H1 (cell line): ENCODE measurements around the gene OGFOD1. TPM values are rescaled to one million over a fixed set of nuclear protein-coding genes. Genes with fewer than 3 reads are reported as not detected.

Experiments
- CTCF ChIA-PET: fragments of 300-600 bp; sonication (Branson Sonifier 250); formaldehyde crosslinking; loops from one replicate; lab custom pipeline; 2021; ENCODE audit not compliant: partially characterized antibody; lab: Charles Lee
- POLR2A ChIA-PET: fragments of 300-600 bp; sonication (Branson Sonifier 250); formaldehyde crosslinking; loops from one replicate; lab custom pipeline; 2021; ENCODE audit warnings: inconsistent platforms; ENCODE audit not compliant: partially characterized antibody; lab: Charles Lee
- DNase-seq, 2 experiments: peaks; one replicate each; pipeline versions ENCODE4 v3.0.0 to v3.0.0-alpha.2; 2010 to 2022; ENCODE audit warnings: low spot score in 2 of 2, low read depth in 1 of 2, mixed read lengths in 1 of 2
- FAIRE-seq: peaks from 2 replicates; lab custom pipeline; 2011; peaks lifted over from hg19 to GRCh38; lab: Jason Lieb, UNC
- H2AFZ ChIP-seq: 2 replicates; pipeline ENCODE4 v1.8.1; 2012; ENCODE audit warnings: low read length, inconsistent platforms
- H2AK5ac ChIP-seq: 2 replicates; pipeline ENCODE4 v1.6.1; 2013; ENCODE audit warnings: low read depth, low read length
- H2BK120ac ChIP-seq: replicated peaks from 2 replicates; pipeline ENCODE3; 2013; ENCODE audit warnings: low read depth, low read length, inconsistent platforms
- H2BK12ac ChIP-seq: 2 replicates; pipeline ENCODE4 v1.6.1; 2013; ENCODE audit warnings: low read depth, low read length
- H2BK15ac ChIP-seq: 2 replicates; pipeline ENCODE4 v1.6.1; 2013; ENCODE audit warnings: low read length
- H2BK20ac ChIP-seq: 2 replicates; pipeline ENCODE4 v1.6.1; 2013; ENCODE audit warnings: low read length
- H2BK5ac ChIP-seq: 2 replicates; pipeline ENCODE4 v1.6.1; 2013; ENCODE audit warnings: low read depth, low read length
- H3K14ac ChIP-seq: 2 replicates; pipeline ENCODE4 v1.6.1; 2013; ENCODE audit warnings: inconsistent platforms; ENCODE audit not compliant: insufficient read length
- H3K18ac ChIP-seq: 2 replicates; pipeline ENCODE4 v1.6.1; 2013; ENCODE audit warnings: low read length; ENCODE audit errors: extremely low read depth
- H3K23ac ChIP-seq: 2 replicates; pipeline ENCODE4 v1.6.1; 2013; ENCODE audit warnings: inconsistent platforms; ENCODE audit not compliant: insufficient read length
- H3K23me2 ChIP-seq: 2 replicates; pipeline ENCODE4 v1.6.1; 2013; ENCODE audit warnings: low read depth, low read length
- H3K27ac ChIP-seq: 2 replicates; pipeline ENCODE4 v1.6.1; 2011; ENCODE audit warnings: low read depth, low read length, inconsistent platforms
- H3K27me3 ChIP-seq, 4 experiments: replicated peaks in 1 of 4; 1 replicate in 1 of 4; 2 replicates in 3 of 4; pipeline versions ENCODE4 v1.6.1 to v1.8.1; 2011 to 2013; ENCODE audit warnings: low read length in 3 of 4, mild to moderate bottlenecking in 3 of 4, inconsistent platforms in 2 of 4, mixed read lengths in 2 of 4, moderate library complexity in 1 of 4; ENCODE audit not compliant: control insufficient read depth in 3 of 4, insufficient read depth in 3 of 4; ENCODE audit errors: extremely low read depth in 1 of 4
- H3K36me3 ChIP-seq, 4 experiments: 2 replicates each; pipeline versions ENCODE4 v1.6.1 to v1.8.1; 2011 to 2013; ENCODE audit warnings: mild to moderate bottlenecking in 4 of 4, low read length in 3 of 4, moderate library complexity in 2 of 4, control low read depth in 1 of 4, inconsistent platforms in 1 of 4; ENCODE audit not compliant: insufficient read depth in 4 of 4, control insufficient read depth in 2 of 4
- H3K4ac ChIP-seq: replicated peaks from 2 replicates; pipeline ENCODE3; 2013; ENCODE audit warnings: low read length, low read depth, mixed read lengths, inconsistent platforms; ENCODE audit not compliant: insufficient read length
- H3K4me1 ChIP-seq, 4 experiments: replicated peaks in 1 of 4; 1 replicate in 1 of 4; 2 replicates in 3 of 4; pipeline versions ENCODE4 v1.6.1 to v1.8.1; 2011 to 2013; ENCODE audit warnings: low read length in 3 of 4, inconsistent platforms in 2 of 4, mixed read lengths in 1 of 4; ENCODE audit not compliant: insufficient read depth in 4 of 4, control insufficient read depth in 3 of 4
- H3K4me2 ChIP-seq, 2 experiments: 2 replicates each; pipeline versions ENCODE4 v1.6.1 to v1.8.1; 2011 to 2013; ENCODE audit warnings: low read depth in 2 of 2, low read length in 2 of 2, control low read depth in 1 of 2, inconsistent platforms in 1 of 2, mild to moderate bottlenecking in 1 of 2; ENCODE audit not compliant: insufficient read depth in 1 of 2
- H3K4me3 ChIP-seq, 4 experiments: fragments of 200-600, 300-600 bp in 1 of 4; sonication (generic), shearing (Covaris generic), sonication (Bioruptor Twin) in 1 of 4; 2 replicates each; pipeline versions ENCODE4 v1.5.1 to v1.8.1; 2011 to 2016; ENCODE audit warnings: low read length in 4 of 4, low read depth in 3 of 4, control low read depth in 2 of 4, inconsistent platforms in 2 of 4, mild to moderate bottlenecking in 2 of 4, mixed read lengths in 1 of 4, moderate library complexity in 1 of 4; ENCODE audit not compliant: insufficient read depth in 2 of 4; ENCODE audit errors: extremely low read depth in 1 of 4
- H3K56ac ChIP-seq: replicated peaks from 2 replicates; pipeline ENCODE3; 2013; ENCODE audit warnings: low read depth, mild to moderate bottlenecking, mixed read lengths, low read length, inconsistent platforms; ENCODE audit not compliant: insufficient read length
- H3K79me1 ChIP-seq: 2 replicates; pipeline ENCODE4 v1.6.1; 2013; ENCODE audit warnings: low read depth, low read length, control low read depth
- H3K79me2 ChIP-seq, 2 experiments: 2 replicates each; pipeline versions ENCODE4 v1.6.1 to v1.8.1; 2012 to 2013; ENCODE audit warnings: low read length in 2 of 2, mild to moderate bottlenecking in 2 of 2, inconsistent platforms in 1 of 2; ENCODE audit not compliant: insufficient read depth in 2 of 2, control insufficient read depth in 1 of 2
- H3K9ac ChIP-seq, 4 experiments: replicated peaks in 1 of 4; 1 replicate in 1 of 4; 2 replicates in 3 of 4; pipeline versions ENCODE4 v1.6.1 to v1.8.1; 2011 to 2013; ENCODE audit warnings: low read depth in 3 of 4, low read length in 3 of 4, control low read depth in 2 of 4, mild to moderate bottlenecking in 2 of 4, moderate library complexity in 2 of 4, inconsistent platforms in 1 of 4; ENCODE audit errors: extremely low read depth in 1 of 4
- H3K9me3 ChIP-seq, 2 experiments: 2 replicates each; pipeline versions ENCODE4 v1.6.1 to v1.8.1; 2012 to 2013; ENCODE audit warnings: mild to moderate bottlenecking in 2 of 2, moderate library complexity in 2 of 2, control low read depth in 1 of 2, inconsistent platforms in 1 of 2, low read depth in 1 of 2, low read length in 1 of 2, mixed read lengths in 1 of 2; ENCODE audit not compliant: insufficient read depth in 2 of 2
- H4K20me1 ChIP-seq, 2 experiments: replicated peaks in 1 of 2; 2 replicates each; pipeline versions ENCODE3 to v1.8.1; 2011 to 2013; ENCODE audit warnings: inconsistent platforms in 2 of 2, low read length in 2 of 2, mild to moderate bottlenecking in 1 of 2; ENCODE audit not compliant: insufficient read depth in 2 of 2, control insufficient read depth in 1 of 2
- H4K5ac ChIP-seq: 2 replicates; pipeline ENCODE4 v1.6.1; 2013; ENCODE audit warnings: low read length, low read depth, mixed read lengths, inconsistent platforms; ENCODE audit not compliant: insufficient read length
- H4K8ac ChIP-seq: 2 replicates; pipeline ENCODE4 v1.8.0; 2013; ENCODE audit warnings: mild to moderate bottlenecking, moderate library complexity, low read length, inconsistent platforms; ENCODE audit not compliant: insufficient read depth; ENCODE audit errors: extremely low read depth
- H4K91ac ChIP-seq: replicated peaks from 2 replicates; pipeline ENCODE3; 2013; ENCODE audit warnings: low read length, mixed read lengths, inconsistent platforms; ENCODE audit not compliant: insufficient read length
- ATF3 ChIP-seq: IDR thresholded peaks from 2 replicates; pipeline ENCODE4 v1.6.1; 2011; ENCODE audit warnings: low read depth, mild to moderate bottlenecking, low read length; ENCODE audit not compliant: insufficient read depth
- CBX8 ChIP-seq: fragments of 300-800, 300-1000 bp; sonication (generic); IDR thresholded peaks from 2 replicates; pipeline ENCODE4 v1.7.1; 2016; ENCODE audit warnings: low read depth, low read length, borderline replicate concordance
- CHD1 ChIP-seq: IDR thresholded peaks from 2 replicates; pipeline ENCODE4 v1.6.1; 2012; ENCODE audit warnings: low read depth, low read length, improper control_type of control experiment
- CHD2 ChIP-seq: IDR thresholded peaks from 2 replicates; pipeline ENCODE4 v1.6.1; 2012; ENCODE audit warnings: low read length, improper control_type of control experiment
- EGR1 ChIP-seq: IDR thresholded peaks from 2 replicates; pipeline ENCODE4 v1.6.1; 2011; ENCODE audit warnings: low read depth, low read length, borderline replicate concordance
- HDAC2 ChIP-seq, 2 experiments: fragments of 300-600 bp in 1 of 2; sonication (generic) in 1 of 2; IDR thresholded peaks; 2 replicates each; pipeline ENCODE4 v1.6.1; 2011 to 2012; ENCODE audit warnings: low read depth in 2 of 2, low read length in 2 of 2, mild to moderate bottlenecking in 2 of 2, moderate library complexity in 2 of 2, borderline replicate concordance in 1 of 2, inconsistent platforms in 1 of 2
- HDAC6 ChIP-seq: IDR thresholded peaks from one replicate; pipeline ENCODE4 v1.7.1; 2012; ENCODE audit warnings: low read depth, mild to moderate bottlenecking, inconsistent platforms, low read length, moderate library complexity
- JUND ChIP-seq: IDR thresholded peaks from 2 replicates; pipeline ENCODE4 v1.6.1; 2011; ENCODE audit warnings: mild to moderate bottlenecking, improper control_type of control experiment, low read length
- MAFK ChIP-seq: IDR thresholded peaks from 2 replicates; pipeline ENCODE4 v1.6.1; 2012; ENCODE audit warnings: low read depth, mild to moderate bottlenecking, improper control_type of control experiment, low read length
- MAX ChIP-seq: IDR thresholded peaks from 2 replicates; pipeline ENCODE4 v1.6.1; 2012; ENCODE audit warnings: inconsistent platforms
- POLR2A ChIP-seq, 2 experiments: IDR thresholded peaks; 1 replicate in 1 of 2; 2 replicates in 1 of 2; pipeline ENCODE4 v1.6.1; 2011; ENCODE audit warnings: low read depth in 2 of 2, low read length in 2 of 2, mild to moderate bottlenecking in 2 of 2; ENCODE audit errors: control extremely low read depth in 1 of 2
- POLR2AphosphoS5 ChIP-seq: IDR thresholded peaks from 2 replicates; pipeline ENCODE4 v1.6.1; 2011; ENCODE audit warnings: low read depth, low read length
- RAD21 ChIP-seq, 2 experiments: IDR thresholded peaks in 1 of 2; conservative IDR thresholded peaks in 1 of 2; 2 replicates each; pipeline ENCODE4 v1.6.1; 2011; ENCODE audit warnings: low read depth in 2 of 2, low read length in 2 of 2, improper control_type of control experiment in 1 of 2, inconsistent platforms in 1 of 2, mild to moderate bottlenecking in 1 of 2, moderate library complexity in 1 of 2
- SIX5 ChIP-seq: IDR thresholded peaks from 2 replicates; pipeline ENCODE4 v1.6.1; 2011; ENCODE audit warnings: mild to moderate bottlenecking, low read depth, low read length
- TAF1 ChIP-seq: IDR thresholded peaks from 2 replicates; pipeline ENCODE4 v1.6.1; 2011; ENCODE audit warnings: mild to moderate bottlenecking, low read depth, low read length
- polyA plus RNA-seq, 7 experiments: library from polyadenylated mRNA; depleted of rRNA in 3 of 7; stranded (reverse) in 5 of 7; unstranded in 2 of 7; fragments of >200 nt in 5 of 7; fragments of 200-250 nt in 2 of 7; gene quantifications; 1 replicate in 5 of 7; 2 replicates in 1 of 7; 4 replicates in 1 of 7; pipeline versions ENCODE4 v1.2.1 to v1.2.3, GENCODE V29; 2011 to 2013; ENCODE audit warnings: missing spikeins in 2 of 7, mixed read lengths in 2 of 7
- total RNA-seq: library from RNA; stranded (reverse); fragmentation: NEBNext Ultra II Directional; extraction: Animal tissue kit (Norgen Biotek cat#: 25700); gene quantifications from 2 replicates; pipeline ENCODE4 v1.2.1, GENCODE V29; 2021

Gene OGFOD1
- total and polyA plus RNA-seq, 2 of the 8 experiments (the other 6 are each of a cell fraction or from before 2014, with no cell fraction given), result 24.6 to 61.4 TPM

GRCh38 chr16:56420613-56421012 is 30.7 kb upstream of the OGFOD1 start:
- Histone ChIP-seq H2AK5ac (no peak overlapping the region), H3K4ac (no peak overlapping the region), H3K4me1 (peaks cover 0 to 12% (median 8%) of the 10 kb centered on the region in 4 experiments; a peak in 6 of 7 replicates), H3K9me3 (no peaks in the 10 kb centered on the region), H3K4me2 (no peak overlapping the region), H3K79me1 (no peaks in the 10 kb centered on the region), H2BK12ac (no peak overlapping the region), H3K23ac (no peak overlapping the region), H3K56ac (no peak overlapping the region), H2BK5ac (no peak overlapping the region), H3K27me3 (peaks cover 0 to 6% (median 3%) of the 10 kb centered on the region in 4 experiments; a peak in 3 of 7 replicates), H4K5ac (no peak overlapping the region), H4K91ac (no peak overlapping the region), H3K14ac (no peak overlapping the region), H3K9ac (no peak overlapping the region), H4K8ac (no peak overlapping the region), H3K79me2 (peaks cover 0 to 26% of the 10 kb centered on the region in 2 experiments; a peak in 1 of 4 replicates), H3K36me3 (no peaks in the 10 kb centered on the region), H3K4me3 (no peak overlapping the region), H3K23me2 (peaks cover 7% of the 10 kb centered on the region; the same call in 1 of the 2 replicates), H3K18ac (no peak overlapping the region), H2BK120ac (no peak overlapping the region), H2BK20ac (no peak overlapping the region), H4K20me1 (peaks cover 2 to 4% of the 10 kb centered on the region in 2 experiments), H3K27ac (no peak overlapping the region), H2AFZ (no peak overlapping the region), H2BK15ac (no peak overlapping the region)
- FAIRE-seq (no peak), DNase-seq (no peak)
- ChIA-PET CTCF (no interaction called here), POLR2A (no interaction called here)
- TF ChIP-seq MAX (no peak), TAF1 (no peak), MAFK (no peak), SIX5 (no peak), POLR2AphosphoS5 (no peak), EGR1 (no peak), CHD1 (no peak), HDAC6 (no peak), ATF3 (no peak), CHD2 (no peak), RAD21 (IDR thresholded peaks at IDR 0.05 in 1 of 2, conservative IDR thresholded peaks at IDR 0.05 in 1 of 2; ENCODE audit: low read depth in 2 of 2, low read length in 2 of 2) (no peak), HDAC2 (IDR thresholded peaks at IDR 0.05; ENCODE audit: borderline replicate concordance in 1 of 2, low read depth in 2 of 2, low read length in 2 of 2) (no peak), JUND (no peak), POLR2A (IDR thresholded peaks at IDR 0.05; ENCODE audit: control extremely low read depth in 1 of 2, low read depth in 2 of 2, low read length in 2 of 2) (no peak), CBX8 (no peak)
